IMR-90 (cell line): Measurements from ENCODE around the gene ALKBH3. TPM values are rescaled to one million over a fixed set of nuclear protein-coding genes. Genes with fewer than 3 reads are reported as not detected.

Experiments used
- ATAC-seq: fragments of 200-7000 bp; cut with Tn5 transposase; 2 replicates; pipeline ENCODE4 v1.9.1; 2020; ENCODE audit warnings: low read depth, mild to moderate bottlenecking, moderate library complexity
- BruUV-seq: library from RNA; stranded (reverse); fragments of 400-500 nt; replicated peaks from 2 replicates; lab custom pipeline; 2021; lab: Mats Ljungman, UMichigan
- CTCF ChIA-PET: fragments of 300-600 bp; formaldehyde crosslinking; extraction: SDS; loops from one replicate; lab custom pipeline; 2021; ENCODE audit warnings: antibody characterized with exemption; lab: Yijun Ruan, JAX
- POLR2A ChIA-PET: fragments of 300-600 bp; sonication (Branson Sonifier 250); formaldehyde crosslinking; loops from one replicate; lab custom pipeline; 2022; ENCODE audit warnings: antibody characterized with exemption; ENCODE audit not compliant: unreplicated experiment; lab: Charles Lee
- DNase-seq: peaks from one replicate; pipeline ENCODE4 v3.0.0; 2013
- H2AFZ ChIP-seq: replicated peaks from 2 replicates; pipeline ENCODE3; 2013; ENCODE audit warnings: low read length, mild to moderate bottlenecking; ENCODE audit not compliant: poor library complexity
- H2AK5ac ChIP-seq: 2 replicates; pipeline ENCODE4 v1.6.1; 2013; ENCODE audit warnings: low read depth, low read length, inconsistent platforms
- H2AK9ac ChIP-seq: replicated peaks from 2 replicates; pipeline ENCODE3; 2013; ENCODE audit warnings: mild to moderate bottlenecking, low read depth, low read length, moderate library complexity; ENCODE audit not compliant: poor library complexity
- H2BK120ac ChIP-seq: 2 replicates; pipeline ENCODE4 v1.6.1; 2013; ENCODE audit warnings: low read depth, low read length, inconsistent platforms
- H2BK15ac ChIP-seq: 3 replicates; pipeline ENCODE4 v1.6.1; 2013; ENCODE audit warnings: low read depth, low read length, inconsistent platforms
- H2BK20ac ChIP-seq: 2 replicates; pipeline ENCODE4 v1.6.1; 2013; ENCODE audit warnings: low read depth, mild to moderate bottlenecking, inconsistent platforms, low read length, moderate library complexity
- H2BK5ac ChIP-seq: 2 replicates; pipeline ENCODE4 v1.6.1; 2013; ENCODE audit warnings: mild to moderate bottlenecking, low read depth, low read length, inconsistent platforms; ENCODE audit not compliant: poor library complexity, severe bottlenecking
- H3K14ac ChIP-seq: replicated peaks from 2 replicates; pipeline ENCODE4 v1.6.1; 2013; ENCODE audit warnings: low read depth, low read length, inconsistent platforms
- H3K18ac ChIP-seq: 2 replicates; pipeline ENCODE4 v1.6.1; 2013; ENCODE audit warnings: low read depth, low read length, control low read depth
- H3K23ac ChIP-seq: 2 replicates; pipeline ENCODE4 v1.6.1; 2013; ENCODE audit warnings: low read depth, low read length, inconsistent platforms
- H3K27ac ChIP-seq: 2 replicates; pipeline ENCODE4 v1.5.1; 2013; ENCODE audit warnings: mild to moderate bottlenecking, control low read depth, low read length; ENCODE audit not compliant: insufficient read depth
- H3K27me3 ChIP-seq: 2 replicates; pipeline ENCODE4 v1.6.1; 2013; ENCODE audit warnings: low read length; ENCODE audit not compliant: control insufficient read depth, insufficient read depth
- H3K36me3 ChIP-seq: 2 replicates; pipeline ENCODE4 v1.6.1; 2013; ENCODE audit warnings: low read length, mixed read lengths; ENCODE audit not compliant: control insufficient read depth, insufficient read depth
- H3K4ac ChIP-seq: 2 replicates; pipeline ENCODE4 v1.6.1; 2013; ENCODE audit warnings: low read depth, low read length, inconsistent platforms
- H3K4me1 ChIP-seq: 2 replicates; pipeline ENCODE4 v1.6.1; 2013; ENCODE audit warnings: low read length, mixed read lengths; ENCODE audit not compliant: control insufficient read depth, insufficient read depth
- H3K4me2 ChIP-seq: 2 replicates; pipeline ENCODE4 v1.6.1; 2013; ENCODE audit warnings: low read depth, mild to moderate bottlenecking, control low read depth, low read length, moderate library complexity
- H3K4me3 ChIP-seq: 2 replicates; pipeline ENCODE4 v1.5.1; 2013; ENCODE audit warnings: low read depth, mild to moderate bottlenecking, control low read depth, low read length, moderate library complexity; ENCODE audit not compliant: insufficient read depth
- H3K56ac ChIP-seq: 2 replicates; pipeline ENCODE4 v1.6.1; 2013; ENCODE audit warnings: low read length, inconsistent platforms; ENCODE audit not compliant: insufficient read depth; ENCODE audit errors: extremely low read depth
- H3K79me1 ChIP-seq, 2 experiments: 2 replicates each; pipeline ENCODE4 v1.6.1; 2013; ENCODE audit warnings: low read length in 2 of 2, inconsistent platforms in 1 of 2, low read depth in 1 of 2
- H3K9ac ChIP-seq: 2 replicates; pipeline ENCODE4 v1.6.1; 2013; ENCODE audit warnings: low read depth, low read length, control low read depth
- H3K9me1 ChIP-seq: 2 replicates; pipeline ENCODE4 v1.6.1; 2013; ENCODE audit warnings: low read length, inconsistent platforms; ENCODE audit not compliant: insufficient read depth
- H3K9me3 ChIP-seq: 2 replicates; pipeline ENCODE4 v1.6.1; 2013; ENCODE audit warnings: low read length; ENCODE audit not compliant: control insufficient read depth, insufficient read depth
- H4K20me1 ChIP-seq: 2 replicates; pipeline ENCODE4 v1.6.1; 2013; ENCODE audit warnings: low read length, inconsistent platforms; ENCODE audit not compliant: insufficient read depth
- H4K5ac ChIP-seq: 2 replicates; pipeline ENCODE4 v1.6.1; 2013; ENCODE audit warnings: mild to moderate bottlenecking, low read depth, low read length, control low read depth
- H4K8ac ChIP-seq, 2 experiments: 2 replicates each; pipeline ENCODE4 v1.6.1; 2013; ENCODE audit warnings: low read depth in 2 of 2, low read length in 2 of 2, control low read depth in 1 of 2, inconsistent platforms in 1 of 2
- H4K91ac ChIP-seq: 2 replicates; pipeline ENCODE4 v1.6.1; 2013; ENCODE audit warnings: low read depth, low read length, inconsistent platforms; ENCODE audit not compliant: insufficient read depth
- BHLHE40 ChIP-seq: fragments of 150-350 bp; IDR thresholded peaks from 2 replicates; pipeline ENCODE4 v1.6.1; 2016; ENCODE audit warnings: mild to moderate bottlenecking, low read depth, low read length
- CEBPB ChIP-seq: IDR thresholded peaks from 2 replicates; pipeline ENCODE4 v1.6.1; 2012; ENCODE audit warnings: low read depth, low read length, improper control_type of control experiment
- CHD1 ChIP-seq: IDR thresholded peaks from 2 replicates; pipeline ENCODE4 v1.6.1; 2012; ENCODE audit warnings: low read depth, low read length, improper control_type of control experiment
- ELK1 ChIP-seq: fragments of 150-350 bp; IDR thresholded peaks from 2 replicates; pipeline ENCODE4 v1.6.1; 2016; ENCODE audit warnings: low read depth, mild to moderate bottlenecking, low read length, moderate library complexity, borderline replicate concordance
- FOS ChIP-seq: fragments of 150-350 bp; IDR thresholded peaks from 2 replicates; pipeline ENCODE4 v1.6.1; 2016; ENCODE audit warnings: low read depth, low read length
- MAFK ChIP-seq: IDR thresholded peaks from 2 replicates; pipeline ENCODE4 v1.6.1; 2012; ENCODE audit warnings: low read depth, low read length, improper control_type of control experiment
- MXI1 ChIP-seq: IDR thresholded peaks from 2 replicates; pipeline ENCODE4 v1.6.1; 2012; ENCODE audit warnings: low read depth, mild to moderate bottlenecking, low read length, moderate library complexity, borderline replicate concordance
- NFE2L2 ChIP-seq: fragments of 150-350 bp; IDR thresholded peaks from 2 replicates; pipeline ENCODE4 v1.6.1; 2016; ENCODE audit warnings: low read depth, mild to moderate bottlenecking, low read length
- POLR2A ChIP-seq: IDR thresholded peaks from 2 replicates; pipeline ENCODE4 v1.6.1; 2012; ENCODE audit warnings: mild to moderate bottlenecking, low read depth, low read length
- RAD21 ChIP-seq: IDR thresholded peaks from 2 replicates; pipeline ENCODE4 v1.6.1; 2012; ENCODE audit warnings: low read length, improper control_type of control experiment
- SMC3 ChIP-seq: fragments of 150-350 bp; IDR thresholded peaks from 2 replicates; pipeline ENCODE4 v1.6.1; 2016; ENCODE audit warnings: low read depth, mild to moderate bottlenecking, antibody characterized with exemption, low read length, moderate library complexity
- WGBS, 2 experiments: methylation state at CpG; one replicate each; pipeline versions ENCODE4 v1.1.5 to v1.1.7; 2013; ENCODE audit warnings: missing lambda C conversion rate in 2 of 2; ENCODE audit not compliant: insufficient read length in 1 of 2; ENCODE audit errors: extremely low coverage in 2 of 2; 5-methylcytosine and 5-hydroxymethylcytosine counted together
- dilution Hi-C: fragments of 300-500 bp; cut with HindIII; formaldehyde crosslinking; loops from one replicate; pipeline ENCODE4 v1.14.3; 2018; ENCODE audit warnings: low sequenced_read_pairs; ENCODE audit not compliant: unreplicated experiment
- in situ Hi-C: fragments of 300-500 bp; cut with MboI; formaldehyde crosslinking; loops from 3 replicates; pipeline ENCODE4 v1.14.3; 2019; ENCODE audit warnings: low sequenced_read_pairs, inconsistent platforms, mixed read lengths
- intact Hi-C: fragments of 100-400 bp; cut with micrococcal nuclease; formaldehyde crosslinking; loops from 2 replicates; pipeline ENCODE4 v1.10.0; 2022
- polyA plus RNA-seq, 3 experiments: library from polyadenylated mRNA; depleted of rRNA; stranded (reverse); fragments of >200 nt; gene quantifications; 2 replicates each; pipeline ENCODE4 v1.2.3, GENCODE V29; 2012; ENCODE audit warnings: low replicate concordance in 1 of 3
- total RNA-seq: library from RNA; depleted of rRNA; stranded (reverse); fragments of >200 nt; gene quantifications from 2 replicates; pipeline ENCODE4 v1.2.3, GENCODE V29; 2012

The ALKBH3 gene
- total and polyA plus RNA-seq, 2 of the 4 experiments (the other 2 are of a cell fraction) = 27.7 to 62.9 TPM

- CTCF ChIA-PET = interaction anchor here (0.6 kb wide), 1 partner anchor 243 kb away, joined by 4 read pairs; no protein-coding TSS in a partner anchor
- no peak overlapping the region for H4K91ac ChIP-seq
- peaks cover 27% of the 10 kb centered on the region for H3K27me3 ChIP-seq
- no peak overlapping the region for H3K9ac ChIP-seq
- no peaks in the 10 kb centered on the region for H3K4me1 ChIP-seq
- H2BK120ac ChIP-seq = no peak overlapping the region
- no CpG with 5 or more reads among the region's 1 CpG for WGBS, 2 experiments
- in situ Hi-C loops (no loop called here), intact Hi-C loops (no loop called here), dilution Hi-C loops (no loop called here)
- peaks cover 3% of the 10 kb centered on the region for H3K9me3 ChIP-seq
- no peak for DNase-seq
- H3K4me3 ChIP-seq = no peak overlapping the region
- no TSS peak for BruUV-seq
- H3K27ac ChIP-seq = no peak overlapping the region
- no peak overlapping the region for H3K14ac ChIP-seq
- no peaks in the 10 kb centered on the region for H3K79me1 ChIP-seq
- no peak overlapping the region for H2AK5ac ChIP-seq
- H4K5ac ChIP-seq = no peak overlapping the region
- H3K23ac ChIP-seq = no peak overlapping the region
- H3K18ac ChIP-seq = no peak overlapping the region
- no peak overlapping the region for H2AFZ ChIP-seq
- H2BK20ac ChIP-seq = no peak overlapping the region
- no peaks in the 10 kb centered on the region for H3K9me1 ChIP-seq
- H4K20me1 ChIP-seq = no peaks in the 10 kb centered on the region
- H2BK15ac ChIP-seq = no peak overlapping the region
- no peak overlapping the region for H3K4me2 ChIP-seq
- no peak overlapping the region for H3K4ac ChIP-seq
- H3K36me3 ChIP-seq = no peaks in the 10 kb centered on the region
- ATAC-seq = no peak
- no peak for TF ChIP-seq BHLHE40
- TF ChIP-seq POLR2A = no peak
- no peak for TF ChIP-seq RAD21
- no peak for TF ChIP-seq CHD1
- TF ChIP-seq SMC3 = no peak
- TF ChIP-seq ELK1 = no peak
- no peak for TF ChIP-seq MAFK
- TF ChIP-seq FOS = no peak
- TF ChIP-seq CEBPB = no peak
- TF ChIP-seq NFE2L2 = no peak
- TF ChIP-seq MXI1 = no peak
- POLR2A ChIA-PET = no interaction called here
- no peak overlapping the region for H3K56ac ChIP-seq
- H2AK9ac ChIP-seq = no peak overlapping the region
- H4K8ac ChIP-seq = no peak overlapping the region
- H2BK5ac ChIP-seq = no peak overlapping the region
Measured at GRCh38 chr11:43951231-43951630, 70.6 kb downstream of the ALKBH3 start.
